Neural cell (in vitro differentiated cells): ENCODE data around the gene ENAH. TPM values are rescaled to one million over a fixed set of nuclear protein-coding genes. Genes with fewer than 3 reads are reported as not detected.

ENCODE experiments used
- H2AFZ ChIP-seq: fragments of 200-600, 300-800 bp; sonication (generic), shearing (Covaris generic); 2 replicates; pipeline ENCODE4 v1.6.0; 2014; ENCODE audit warnings: low read depth, mild to moderate bottlenecking, antibody characterized with exemption, low read length, moderate library complexity
- H3F3A ChIP-seq: fragments of 200-600 bp; shearing (Covaris generic); 2 replicates; pipeline ENCODE4 v1.6.1; 2016; ENCODE audit warnings: mild to moderate bottlenecking, moderate library complexity, mixed read lengths, antibody characterized with exemption, low read length; ENCODE audit not compliant: insufficient read depth, poor library complexity, severe bottlenecking
- H3K27ac ChIP-seq: fragments of 200-600, 300-800 bp; sonication (generic), shearing (Covaris generic); 2 replicates; pipeline ENCODE4 v1.5.1; 2014; ENCODE audit warnings: mild to moderate bottlenecking, low read length, moderate library complexity
- H3K27me3 ChIP-seq: fragments of 300-800, 200-600 bp; sonication (generic), shearing (Covaris generic); 2 replicates; pipeline ENCODE4 v1.6.0; 2014; ENCODE audit warnings: mild to moderate bottlenecking, low read depth, low read length, moderate library complexity; ENCODE audit not compliant: insufficient read depth
- H3K36me3 ChIP-seq: fragments of 300-800, 200-600 bp; sonication (generic), shearing (Covaris generic); 2 replicates; pipeline ENCODE4 v1.5.1; 2014; ENCODE audit warnings: mild to moderate bottlenecking, antibody characterized with exemption, low read length, moderate library complexity; ENCODE audit not compliant: insufficient read depth
- H3K4me2 ChIP-seq: fragments of 300-800, 200-600 bp; sonication (generic), shearing (Covaris generic); 2 replicates; pipeline ENCODE4 v1.6.0; 2014; ENCODE audit warnings: mild to moderate bottlenecking, low read length
- H3K4me3 ChIP-seq: fragments of 300-800, 200-600 bp; sonication (generic), shearing (Covaris generic); 2 replicates; pipeline ENCODE4 v1.5.1; 2014; ENCODE audit warnings: mild to moderate bottlenecking, low read length, moderate library complexity
- H3K79me2 ChIP-seq: fragments of 200-600 bp; shearing (Covaris generic); replicated peaks from 2 replicates; pipeline ENCODE4 v1.6.0; 2014; ENCODE audit warnings: mild to moderate bottlenecking, low read length, moderate library complexity; ENCODE audit not compliant: insufficient read depth
- H3K9ac ChIP-seq: fragments of 300-800, 200-600 bp; sonication (generic), shearing (Covaris generic); 2 replicates; pipeline ENCODE4 v1.6.1; 2016; ENCODE audit warnings: mild to moderate bottlenecking, low read length, mixed read lengths
- H3K9me2 ChIP-seq: fragments of 200-600 bp; shearing (Covaris generic); 2 replicates; pipeline ENCODE4 v1.6.1; 2016; ENCODE audit warnings: mild to moderate bottlenecking, low read length, mixed read lengths; ENCODE audit not compliant: insufficient read depth
- H3K9me3 ChIP-seq: fragments of 200-600, 300-800 bp; sonication (generic), shearing (Covaris generic); 2 replicates; pipeline ENCODE4 v1.6.1; 2016; ENCODE audit warnings: mild to moderate bottlenecking, mixed run types, low read length, moderate library complexity, mixed read lengths
- H4K20me1 ChIP-seq: fragments of 200-600 bp; shearing (Covaris generic); 2 replicates; pipeline ENCODE4 v1.6.1; 2016; ENCODE audit warnings: mild to moderate bottlenecking, mixed run types; ENCODE audit not compliant: insufficient read depth
- EP300 ChIP-seq: fragments of 450-650 bp; conservative IDR thresholded peaks from 2 replicates; pipeline ENCODE4 v1.6.1; 2014; ENCODE audit warnings: antibody characterized with exemption, mild to moderate bottlenecking, moderate library complexity; ENCODE audit not compliant: poor library complexity, severe bottlenecking
- EZH2 ChIP-seq: fragments of 200-600, 300-800 bp; shearing (Covaris generic), sonication (generic); IDR thresholded peaks from 2 replicates; pipeline ENCODE4 v1.6.1; 2014; ENCODE audit warnings: antibody characterized with exemption, low read length, borderline replicate concordance, mild to moderate bottlenecking; ENCODE audit not compliant: insufficient read depth, poor library complexity, severe bottlenecking
- MXI1 ChIP-seq: fragments of 450-650 bp; conservative IDR thresholded peaks from 2 replicates; pipeline ENCODE4 v1.6.1; 2014; ENCODE audit warnings: antibody characterized with exemption, mild to moderate bottlenecking; ENCODE audit not compliant: poor library complexity, severe bottlenecking
- POLR2AphosphoS5 ChIP-seq: IDR thresholded peaks from 2 replicates; pipeline ENCODE4 v1.6.1; 2012
- RAD21 ChIP-seq: fragments of 450-650 bp; conservative IDR thresholded peaks from 2 replicates; pipeline ENCODE4 v1.6.1; 2014; ENCODE audit warnings: antibody characterized with exemption, mild to moderate bottlenecking, moderate library complexity
- SMC3 ChIP-seq: fragments of 450-650 bp; conservative IDR thresholded peaks from 2 replicates; pipeline ENCODE4 v1.6.1; 2014; ENCODE audit warnings: antibody characterized with exemption, mild to moderate bottlenecking, moderate library complexity; ENCODE audit not compliant: poor library complexity
- TAF1 ChIP-seq: IDR thresholded peaks from 2 replicates; pipeline ENCODE4 v1.6.1; 2012; ENCODE audit warnings: low read depth
- polyA plus RNA-seq: library from polyadenylated mRNA; depleted of rRNA; stranded (reverse); fragments of >200 nt; gene quantifications from 2 replicates; pipeline ENCODE4 v1.2.3, GENCODE V29; 2014
- TF ChIP-seq, protein P1 (sequence below): IDR thresholded peaks from 2 replicates; pipeline ENCODE4 v1.6.1; 2012; ENCODE audit warnings: borderline replicate concordance
- TF ChIP-seq, protein P2 (sequence below): fragments of 450-650 bp; IDR thresholded peaks from 2 replicates; pipeline ENCODE4 v1.5.1; 2014; ENCODE audit warnings: antibody characterized with exemption, mild to moderate bottlenecking, moderate library complexity; ENCODE audit not compliant: poor library complexity, severe bottlenecking

ENAH gene
- polyA plus RNA-seq, 1 donor from 2014 or later, result 58.4 TPM

DNA sequence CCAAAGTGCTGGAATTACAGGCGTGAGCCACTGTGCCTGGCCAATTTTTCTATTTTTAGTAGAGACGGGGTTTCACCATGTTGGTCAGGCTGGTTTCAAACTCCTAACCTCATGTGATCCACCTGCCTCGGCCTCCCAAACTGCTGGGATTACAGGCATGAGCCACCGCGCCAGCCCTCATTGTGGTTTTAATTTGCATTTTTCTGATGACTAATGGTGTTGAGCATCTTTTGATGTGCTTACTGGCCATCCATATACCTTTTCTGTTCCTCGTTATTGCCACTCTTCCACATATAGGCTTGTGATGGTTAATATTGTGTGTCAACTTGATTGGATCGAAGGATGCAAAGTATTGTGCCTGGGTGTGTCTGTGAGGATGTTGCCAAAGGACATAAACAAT is 17.4 kb upstream of the ENAH start:
- H3K9me2 ChIP-seq, result no peaks in the 10 kb centered on the region
- TF ChIP-seq, protein P1, sequence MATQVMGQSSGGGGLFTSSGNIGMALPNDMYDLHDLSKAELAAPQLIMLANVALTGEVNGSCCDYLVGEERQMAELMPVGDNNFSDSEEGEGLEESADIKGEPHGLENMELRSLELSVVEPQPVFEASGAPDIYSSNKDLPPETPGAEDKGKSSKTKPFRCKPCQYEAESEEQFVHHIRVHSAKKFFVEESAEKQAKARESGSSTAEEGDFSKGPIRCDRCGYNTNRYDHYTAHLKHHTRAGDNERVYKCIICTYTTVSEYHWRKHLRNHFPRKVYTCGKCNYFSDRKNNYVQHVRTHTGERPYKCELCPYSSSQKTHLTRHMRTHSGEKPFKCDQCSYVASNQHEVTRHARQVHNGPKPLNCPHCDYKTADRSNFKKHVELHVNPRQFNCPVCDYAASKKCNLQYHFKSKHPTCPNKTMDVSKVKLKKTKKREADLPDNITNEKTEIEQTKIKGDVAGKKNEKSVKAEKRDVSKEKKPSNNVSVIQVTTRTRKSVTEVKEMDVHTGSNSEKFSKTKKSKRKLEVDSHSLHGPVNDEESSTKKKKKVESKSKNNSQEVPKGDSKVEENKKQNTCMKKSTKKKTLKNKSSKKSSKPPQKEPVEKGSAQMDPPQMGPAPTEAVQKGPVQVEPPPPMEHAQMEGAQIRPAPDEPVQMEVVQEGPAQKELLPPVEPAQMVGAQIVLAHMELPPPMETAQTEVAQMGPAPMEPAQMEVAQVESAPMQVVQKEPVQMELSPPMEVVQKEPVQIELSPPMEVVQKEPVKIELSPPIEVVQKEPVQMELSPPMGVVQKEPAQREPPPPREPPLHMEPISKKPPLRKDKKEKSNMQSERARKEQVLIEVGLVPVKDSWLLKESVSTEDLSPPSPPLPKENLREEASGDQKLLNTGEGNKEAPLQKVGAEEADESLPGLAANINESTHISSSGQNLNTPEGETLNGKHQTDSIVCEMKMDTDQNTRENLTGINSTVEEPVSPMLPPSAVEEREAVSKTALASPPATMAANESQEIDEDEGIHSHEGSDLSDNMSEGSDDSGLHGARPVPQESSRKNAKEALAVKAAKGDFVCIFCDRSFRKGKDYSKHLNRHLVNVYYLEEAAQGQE, result no peak
- no peak for TF ChIP-seq EZH2
- no peak for TF ChIP-seq RAD21
- no peak for TF ChIP-seq MXI1
- no peak for TF ChIP-seq POLR2AphosphoS5
- TF ChIP-seq SMC3, result no peak
- TF ChIP-seq, protein P2, sequence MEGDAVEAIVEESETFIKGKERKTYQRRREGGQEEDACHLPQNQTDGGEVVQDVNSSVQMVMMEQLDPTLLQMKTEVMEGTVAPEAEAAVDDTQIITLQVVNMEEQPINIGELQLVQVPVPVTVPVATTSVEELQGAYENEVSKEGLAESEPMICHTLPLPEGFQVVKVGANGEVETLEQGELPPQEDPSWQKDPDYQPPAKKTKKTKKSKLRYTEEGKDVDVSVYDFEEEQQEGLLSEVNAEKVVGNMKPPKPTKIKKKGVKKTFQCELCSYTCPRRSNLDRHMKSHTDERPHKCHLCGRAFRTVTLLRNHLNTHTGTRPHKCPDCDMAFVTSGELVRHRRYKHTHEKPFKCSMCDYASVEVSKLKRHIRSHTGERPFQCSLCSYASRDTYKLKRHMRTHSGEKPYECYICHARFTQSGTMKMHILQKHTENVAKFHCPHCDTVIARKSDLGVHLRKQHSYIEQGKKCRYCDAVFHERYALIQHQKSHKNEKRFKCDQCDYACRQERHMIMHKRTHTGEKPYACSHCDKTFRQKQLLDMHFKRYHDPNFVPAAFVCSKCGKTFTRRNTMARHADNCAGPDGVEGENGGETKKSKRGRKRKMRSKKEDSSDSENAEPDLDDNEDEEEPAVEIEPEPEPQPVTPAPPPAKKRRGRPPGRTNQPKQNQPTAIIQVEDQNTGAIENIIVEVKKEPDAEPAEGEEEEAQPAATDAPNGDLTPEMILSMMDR, result no peak
- TF ChIP-seq EP300, result no peak
- TF ChIP-seq TAF1, result no peak
- no peak overlapping the region for H3K4me3 ChIP-seq

DNA sequence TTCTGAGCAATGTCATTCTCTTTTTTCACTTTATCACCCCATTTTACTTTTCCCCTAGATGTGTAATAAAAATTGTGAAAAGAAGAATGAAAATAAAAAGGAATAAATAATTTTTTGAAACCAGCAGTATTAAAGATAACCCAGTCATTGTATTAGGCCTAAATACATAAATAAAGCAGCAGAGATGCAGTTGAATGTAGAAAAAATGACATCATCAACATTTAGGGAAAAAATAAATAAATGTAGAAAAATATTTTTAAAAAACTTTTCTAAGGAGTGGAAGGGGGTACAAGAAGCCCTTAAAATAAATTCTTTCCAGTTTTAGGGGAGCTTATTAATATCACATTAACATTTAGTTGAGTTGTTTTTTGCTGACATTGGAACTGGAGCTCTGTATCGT is 15.3 kb upstream of the ENAH start:
- Histone ChIP-seq H4K20me1 (no peaks in the 10 kb centered on the region), H3K36me3 (no peaks in the 10 kb centered on the region), H3K9me2 (no peaks in the 10 kb centered on the region), H3F3A (no peaks in the 10 kb centered on the region), H2AFZ (no peak overlapping the region), H3K79me2 (no peaks in the 10 kb centered on the region), H3K27me3 (no peaks in the 10 kb centered on the region), H3K27ac (no peak overlapping the region), H3K4me3 (no peak overlapping the region), H3K9ac (no peak overlapping the region), H3K4me2 (no peak overlapping the region), H3K9me3 (no peaks in the 10 kb centered on the region)
- TF ChIP-seq SMC3 (no peak), RAD21 (no peak), EZH2 (no peak), EP300 (no peak), POLR2AphosphoS5 (no peak), MXI1 (no peak), TAF1 (no peak)
- TF ChIP-seq, protein P1, result no peak
- TF ChIP-seq, protein P2, result no peak

More for the DNA sequence above, 17.4 kb upstream of the ENAH start:
- Histone ChIP-seq H3K27ac (no peak overlapping the region), H3K27me3 (no peaks in the 10 kb centered on the region), H3K4me2 (no peak overlapping the region), H3K36me3 (no peaks in the 10 kb centered on the region), H3F3A (no peaks in the 10 kb centered on the region), H2AFZ (no peak overlapping the region), H3K79me2 (no peaks in the 10 kb centered on the region), H3K9ac (no peak overlapping the region), H4K20me1 (no peaks in the 10 kb centered on the region), H3K9me3 (no peaks in the 10 kb centered on the region)
